Fibroblast of skin of back (primary cell): ENCODE results near the gene IL3RA. TPM values are rescaled to one million over a fixed set of nuclear protein-coding genes. Genes with fewer than 3 reads are reported as not detected.
"Not testable (repeated sequence)": the region's sequence is repeated elsewhere in the genome, so short reads cannot be mapped to it uniquely, and the experiment has no call there.

Experiments
- DNase-seq: peaks from one replicate; pipeline ENCODE4 v3.0.0-alpha.2; 2013
- polyA plus RNA-seq, 2 experiments: library from polyadenylated mRNA; unstranded; fragments of 120-200 nt; gene quantifications; one replicate each; pipeline ENCODE4 v1.2.1, GENCODE V29; 2013; ENCODE audit not compliant: insufficient read length in 2 of 2

IL3RA gene
- polyA plus RNA-seq (2013, experiment 1 of 2; ENCODE audit: insufficient read length) = 0.45 TPM
- 1.4 TPM for polyA plus RNA-seq (2013, experiment 2 of 2; ENCODE audit: insufficient read length)

- DNase-seq = peak; percentile 15
Measured at GRCh38 chrX:1336331-1336943, at the start of gene IL3RA. IL3RA (plus strand) TSS chrX:1336785; CDS start chrX:1341766, 4,981 bp downstream.

GRCh38 chrX:1289535-1289934 lies 47.0 kb upstream of the IL3RA start:
- DNase-seq = no peak

GRCh38 chrX:1291110-1291740 lies 45.4 kb upstream of the IL3RA start:
- no peak for DNase-seq

GRCh38 chrX:1292575-1293290 lies 43.9 kb upstream of the IL3RA start:
- no peak for DNase-seq

- no peak for DNase-seq
Measured at GRCh38 chrX:1294301-1295067, 42.1 kb upstream of the IL3RA start.

GRCh38 chrX:1295550-1295949 lies 41.0 kb upstream of the IL3RA start:
- DNase-seq = no peak

- not testable (repeated sequence) for DNase-seq
Measured at GRCh38 chrX:1297591-1297990, 39.0 kb upstream of the IL3RA start.

- DNase-seq = no peak
Measured at GRCh38 chrX:1300449-1300848, 36.1 kb upstream of the IL3RA start.

- no peak for DNase-seq
Measured at GRCh38 chrX:1305411-1305810, 31.2 kb upstream of the IL3RA start.

GRCh38 chrX:1306909-1307625 lies 29.5 kb upstream of the IL3RA start:
- DNase-seq = no peak

- DNase-seq = no peak
Measured at GRCh38 chrX:1307626-1308340, 28.8 kb upstream of the IL3RA start.

GRCh38 chrX:1308476-1308875 lies 28.1 kb upstream of the IL3RA start:
- no peak for DNase-seq

- DNase-seq = not testable (repeated sequence)
Measured at GRCh38 chrX:1308917-1309316, 27.7 kb upstream of the IL3RA start.

GRCh38 chrX:1313788-1314187 lies 22.8 kb upstream of the IL3RA start:
- no peak for DNase-seq

- no peak for DNase-seq
Measured at GRCh38 chrX:1316527-1316926, 20.1 kb upstream of the IL3RA start.

- DNase-seq = no peak
Measured at GRCh38 chrX:1321674-1322073, 14.9 kb upstream of the IL3RA start.

GRCh38 chrX:1322393-1322792 lies 14.2 kb upstream of the IL3RA start:
- DNase-seq = no peak

GRCh38 chrX:1323315-1323714 lies 13.3 kb upstream of the IL3RA start:
- DNase-seq = peak; percentile 33

- no peak for DNase-seq
Measured at GRCh38 chrX:1325515-1326116, 11.0 kb upstream of the IL3RA start.

GRCh38 chrX:1327651-1328304 lies 8.8 kb upstream of the IL3RA start:
- no peak for DNase-seq

- no peak for DNase-seq
Measured at GRCh38 chrX:1330605-1331004, 6.0 kb upstream of the IL3RA start.
